K562 (cell line): Measurements from ENCODE around the gene NEMP1. TPM values are rescaled to one million over a fixed set of nuclear protein-coding genes. Genes with fewer than 3 reads are reported as not detected.

Source experiments
- CCNT2 ChIP-seq: IDR thresholded peaks from 2 replicates; pipeline ENCODE4 v1.6.1; 2011; ENCODE audit warnings: borderline replicate concordance, low read depth, mild to moderate bottlenecking, moderate library complexity, mixed read lengths, low read length; ENCODE audit not compliant: insufficient read length; ENCODE audit errors: extremely low read depth
- E2F4 ChIP-seq: sonication (generic); formaldehyde crosslinking; IDR thresholded peaks from 2 replicates; pipeline ENCODE4 v1.8.0; 2022; ENCODE audit warnings: mild to moderate bottlenecking, low read depth, missing genetic modification reagents
- HOMEZ ChIP-seq: fragments of 250-450 bp; sonication (Bioruptor Pico); IDR thresholded peaks from 2 replicates; pipeline ENCODE4 v1.4.0; 2020; ENCODE audit warnings: mild to moderate bottlenecking, moderate library complexity
- KDM4B ChIP-seq, 2 experiments: fragments of 450-650 bp in 1 of 2; sonication (generic) in 1 of 2; IDR thresholded peaks; 2 replicates each; pipeline ENCODE4 v1.6.1; 2016 to 2017; ENCODE audit warnings: borderline replicate concordance in 2 of 2, antibody characterized with exemption in 1 of 2, low read depth in 1 of 2, mild to moderate bottlenecking in 1 of 2
- KDM5B ChIP-seq: fragments of 200-600 bp; sonication (generic); IDR thresholded peaks from 2 replicates; pipeline ENCODE4 v1.6.1; 2012; ENCODE audit warnings: low read depth, mild to moderate bottlenecking, moderate library complexity, low read length, control low read depth, inconsistent platforms; ENCODE audit not compliant: insufficient replicate concordance
- NEUROD1 ChIP-seq: fragments of 150-350 bp; IDR thresholded peaks from 2 replicates; pipeline ENCODE4 v1.6.1; 2014; ENCODE audit warnings: borderline replicate concordance, low read length, low read depth; ENCODE audit not compliant: partially characterized antibody
- TFAM ChIP-seq: fragments of 250-450 bp; sonication (Bioruptor Pico); conservative IDR thresholded peaks from 2 replicates; pipeline ENCODE4 v1.5.0; 2021; ENCODE audit warnings: mild to moderate bottlenecking, moderate library complexity
- U2AF2 ChIP-seq: fragments of 200-400 bp; formaldehyde crosslinking; optimal IDR thresholded peaks from 2 replicates; pipeline ENCODE3; 2017; ENCODE audit warnings: low read depth, mild to moderate bottlenecking, low read length
- ZBTB40 ChIP-seq, 2 experiments: fragments of 450-650 bp in 1 of 2; sonication (generic) in 1 of 2; formaldehyde crosslinking in 1 of 2; IDR thresholded peaks; 2 replicates each; pipeline versions ENCODE4 v1.7.1 to v1.9.0; 2016 to 2022; ENCODE audit warnings: inconsistent platforms in 1 of 2, mild to moderate bottlenecking in 1 of 2, missing genetic modification reagents in 1 of 2
- ZNF41 ChIP-seq: fragments of 250-450 bp; sonication (Bioruptor Pico); conservative IDR thresholded peaks from 2 replicates; pipeline ENCODE4 v1.4.0; 2020; ENCODE audit warnings: mild to moderate bottlenecking
- polyA plus RNA-seq, 8 experiments: library from polyadenylated mRNA; depleted of rRNA in 4 of 8; stranded (reverse) in 5 of 8; unstranded in 3 of 8; fragments of >200 nt; fragmentation: Nextera tagmentation in 2 of 8; fragmentation: Illumina TruSeq in 1 of 8; extraction: Ambion mirVana in 2 of 8; extraction: Trizol in 1 of 8; gene quantifications; 2 replicates each; pipeline versions ENCODE4 v1.2.1 to v1.2.3, GENCODE V29; 2011 to 2014; ENCODE audit warnings: inconsistent platforms in 1 of 8, missing spikeins in 1 of 8
- total RNA-seq, 7 experiments: library from RNA; depleted of rRNA in 6 of 7; stranded (reverse); fragments of >200 nt in 6 of 7; fragmentation: Illumina TruSeq in 2 of 7; extraction: Trizol in 2 of 7; gene quantifications; 2 replicates each; pipeline versions ENCODE4 v1.2.1 to v1.2.3, GENCODE V29; 2011 to 2021; ENCODE audit warnings: low replicate concordance in 1 of 7
- TF ChIP-seq, protein P1 (sequence below), 2 experiments: fragments of 200-800 bp in 1 of 2; sonication (Bioruptor generic) in 1 of 2; sonication (generic) in 1 of 2; formaldehyde crosslinking in 1 of 2; IDR thresholded peaks in 1 of 2; conservative IDR thresholded peaks in 1 of 2; 2 replicates each; pipeline versions ENCODE4 v1.5.0 to v1.6.1; 2016 to 2020; ENCODE audit warnings: missing compliant biosample characterization in 1 of 2, missing genetic modification characterization in 1 of 2, missing genetic modification reagents in 1 of 2

NEMP1 gene
- total and polyA plus RNA-seq, 9 of the 15 experiments (the other 6 are each of a cell fraction or from before 2014, with no cell fraction given): 9.5 to 82.2 (median 41.2) TPM

- TF ChIP-seq NEUROD1 (no peak), KDM4B (IDR thresholded peaks at IDR 0.05; ENCODE audit: borderline replicate concordance in 2 of 2, low read depth in 1 of 2) (no peak), TFAM (no peak), HOMEZ (CRISPR knock-in tag) (no peak), CCNT2 (peak; percentile 57), E2F4 (CRISPR knock-in tag) (no peak), ZBTB40 (IDR thresholded peaks at IDR 0.05) (no peak), ZBTB40 (CRISPR knock-in tag; IDR thresholded peaks at IDR 0.05) (no peak), U2AF2 (no peak), KDM5B (no peak), ZNF41 (CRISPR knock-in tag) (no peak)
- TF ChIP-seq, protein P1, sequence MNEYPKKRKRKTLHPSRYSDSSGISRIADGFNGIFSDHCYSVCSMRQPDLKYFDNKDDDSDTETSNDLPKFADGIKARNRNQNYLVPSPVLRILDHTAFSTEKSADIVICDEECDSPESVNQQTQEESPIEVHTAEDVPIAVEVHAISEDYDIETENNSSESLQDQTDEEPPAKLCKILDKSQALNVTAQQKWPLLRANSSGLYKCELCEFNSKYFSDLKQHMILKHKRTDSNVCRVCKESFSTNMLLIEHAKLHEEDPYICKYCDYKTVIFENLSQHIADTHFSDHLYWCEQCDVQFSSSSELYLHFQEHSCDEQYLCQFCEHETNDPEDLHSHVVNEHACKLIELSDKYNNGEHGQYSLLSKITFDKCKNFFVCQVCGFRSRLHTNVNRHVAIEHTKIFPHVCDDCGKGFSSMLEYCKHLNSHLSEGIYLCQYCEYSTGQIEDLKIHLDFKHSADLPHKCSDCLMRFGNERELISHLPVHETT (CRISPR knock-in tag; conservative IDR thresholded peaks at IDR 0.05 in 1 of 2, IDR thresholded peaks at IDR 0.05 in 1 of 2): peak in 1 of 2 experiments; percentile 84; a peak in 1 of 4 replicates
Observed at GRCh38 chr12:57005980-57006808, 72.4 kb downstream of the NEMP1 start, which contains the start of gene ZBTB39 (continued).
